Measurements from ENCODE around the gene CA10. TPM values are rescaled to one million over a fixed set of nuclear protein-coding genes. Genes with fewer than 3 reads are reported as not detected.

CA10 gene
- total and polyA plus RNA-seq, 2 of the 4 experiments (the other 2 are of a cell fraction) = not detected

DNA sequence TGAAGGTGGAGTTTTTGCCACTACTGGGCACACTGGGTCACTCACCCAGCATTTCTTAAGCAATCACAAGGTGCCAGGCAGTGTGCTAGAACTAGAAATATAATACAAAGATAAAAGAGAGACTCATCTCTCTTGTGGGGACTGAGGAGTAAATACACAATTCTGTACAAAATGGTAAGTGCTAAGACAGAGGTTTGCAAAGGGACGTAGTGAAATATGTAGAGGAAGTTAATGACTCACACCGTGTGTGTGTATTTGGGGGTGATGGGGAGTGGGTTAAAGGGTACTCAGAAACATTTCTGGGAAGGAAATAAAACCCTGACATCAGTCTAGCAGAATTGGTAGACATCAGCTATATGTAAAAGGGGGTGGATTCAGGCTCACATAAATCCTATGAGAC is 389.3 kb downstream of the CA10 start:
- Histone ChIP-seq H4K8ac (ENCODE audit: low read depth in 2 of 2, low read length in 2 of 2) (no peak overlapping the region), H2BK20ac (ENCODE audit: low read depth, low read length) (no peak overlapping the region), H2AFZ (replicated peaks; ENCODE audit: low read length, poor library complexity) (no peak overlapping the region), H3K27me3 (ENCODE audit: control insufficient read depth, insufficient read depth, low read length) (no peaks in the 10 kb centered on the region), H4K91ac (ENCODE audit: insufficient read depth, low read depth, low read length) (no peak overlapping the region), H2BK5ac (ENCODE audit: low read depth, low read length, poor library complexity, severe bottlenecking) (no peak overlapping the region), H4K5ac (ENCODE audit: low read depth, low read length) (no peak overlapping the region), H2BK120ac (ENCODE audit: low read depth, low read length) (no peak overlapping the region), H3K56ac (ENCODE audit: extremely low read depth, insufficient read depth, low read length) (no peak overlapping the region), H3K27ac (ENCODE audit: insufficient read depth, low read length) (no peak overlapping the region), H3K14ac (replicated peaks; ENCODE audit: low read depth, low read length) (no peak overlapping the region), H3K9me1 (ENCODE audit: insufficient read depth, low read length) (no peaks in the 10 kb centered on the region), H4K20me1 (ENCODE audit: insufficient read depth, low read length) (no peaks in the 10 kb centered on the region), H3K9me3 (ENCODE audit: control insufficient read depth, insufficient read depth, low read length) (peaks cover 2% of the 10 kb centered on the region; the same call in 1 of the 2 replicates), H3K4me1 (ENCODE audit: control insufficient read depth, insufficient read depth, low read length) (no peaks in the 10 kb centered on the region), H2AK5ac (ENCODE audit: low read depth, low read length) (no peak overlapping the region), H3K79me1 (ENCODE audit: low read depth in 1 of 2, low read length in 2 of 2) (no peaks in the 10 kb centered on the region), H3K36me3 (ENCODE audit: control insufficient read depth, insufficient read depth, low read length) (no peaks in the 10 kb centered on the region), H2BK15ac (ENCODE audit: low read depth, low read length) (no peak overlapping the region), H2AK9ac (replicated peaks; ENCODE audit: low read depth, low read length, poor library complexity) (no peak overlapping the region), H3K4me2 (ENCODE audit: low read depth, low read length) (no peak overlapping the region), H3K18ac (ENCODE audit: low read depth, low read length) (no peak overlapping the region), H3K23ac (ENCODE audit: low read depth, low read length) (no peak overlapping the region), H3K9ac (ENCODE audit: low read depth, low read length) (no peak overlapping the region), H3K4me3 (ENCODE audit: insufficient read depth, low read depth, low read length) (no peak overlapping the region), H3K4ac (ENCODE audit: low read depth, low read length) (no peak overlapping the region)
- ATAC-seq (ENCODE audit: low read depth) (no peak), DNase-seq (no peak)
- ChIA-PET CTCF (no interaction called here), POLR2A (ENCODE audit: unreplicated experiment) (no interaction called here)
- intact Hi-C loops (cut with micrococcal nuclease) = no loop called here
- dilution Hi-C loops (cut with HindIII; ENCODE audit: low sequenced_read_pairs, unreplicated experiment) = no loop called here
- no TSS peak for BruUV-seq (replicated peaks)
- TF ChIP-seq MXI1 (IDR thresholded peaks at IDR 0.05; ENCODE audit: borderline replicate concordance, low read depth, low read length) = no peak
- TF ChIP-seq CHD1 (IDR thresholded peaks at IDR 0.05; ENCODE audit: low read depth, low read length) = no peak
- TF ChIP-seq, protein P1, sequence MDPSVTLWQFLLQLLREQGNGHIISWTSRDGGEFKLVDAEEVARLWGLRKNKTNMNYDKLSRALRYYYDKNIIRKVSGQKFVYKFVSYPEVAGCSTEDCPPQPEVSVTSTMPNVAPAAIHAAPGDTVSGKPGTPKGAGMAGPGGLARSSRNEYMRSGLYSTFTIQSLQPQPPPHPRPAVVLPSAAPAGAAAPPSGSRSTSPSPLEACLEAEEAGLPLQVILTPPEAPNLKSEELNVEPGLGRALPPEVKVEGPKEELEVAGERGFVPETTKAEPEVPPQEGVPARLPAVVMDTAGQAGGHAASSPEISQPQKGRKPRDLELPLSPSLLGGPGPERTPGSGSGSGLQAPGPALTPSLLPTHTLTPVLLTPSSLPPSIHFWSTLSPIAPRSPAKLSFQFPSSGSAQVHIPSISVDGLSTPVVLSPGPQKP (IDR thresholded peaks at IDR 0.05; ENCODE audit: borderline replicate concordance, low read depth, low read length) = no peak
- TF ChIP-seq MAZ (IDR thresholded peaks at IDR 0.05; ENCODE audit: borderline replicate concordance, low read depth, low read length) = no peak
- TF ChIP-seq NFE2L2 (IDR thresholded peaks at IDR 0.05; ENCODE audit: low read depth, low read length) = no peak
- TF ChIP-seq SMC3 (IDR thresholded peaks at IDR 0.05; ENCODE audit: low read depth, low read length) = no peak
- no peak for TF ChIP-seq POLR2A (IDR thresholded peaks at IDR 0.05; ENCODE audit: low read depth, low read length)
- no peak for TF ChIP-seq RFX5 (IDR thresholded peaks at IDR 0.05; ENCODE audit: low read depth, low read length)
- TF ChIP-seq, protein P2, sequence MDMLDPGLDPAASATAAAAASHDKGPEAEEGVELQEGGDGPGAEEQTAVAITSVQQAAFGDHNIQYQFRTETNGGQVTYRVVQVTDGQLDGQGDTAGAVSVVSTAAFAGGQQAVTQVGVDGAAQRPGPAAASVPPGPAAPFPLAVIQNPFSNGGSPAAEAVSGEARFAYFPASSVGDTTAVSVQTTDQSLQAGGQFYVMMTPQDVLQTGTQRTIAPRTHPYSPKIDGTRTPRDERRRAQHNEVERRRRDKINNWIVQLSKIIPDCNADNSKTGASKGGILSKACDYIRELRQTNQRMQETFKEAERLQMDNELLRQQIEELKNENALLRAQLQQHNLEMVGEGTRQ (IDR thresholded peaks at IDR 0.05; ENCODE audit: low read depth, low read length) = no peak
- TF ChIP-seq FOS (IDR thresholded peaks at IDR 0.05; ENCODE audit: low read depth, low read length) = no peak
- TF ChIP-seq CEBPB (IDR thresholded peaks at IDR 0.05; ENCODE audit: low read depth, low read length) = no peak
- TF ChIP-seq RAD21 (IDR thresholded peaks at IDR 0.05; ENCODE audit: low read length) = no peak
- no peak for TF ChIP-seq RCOR1 (IDR thresholded peaks at IDR 0.05; ENCODE audit: insufficient replicate concordance, low read length)
- WGBS, 2 experiments (ENCODE audit: extremely low coverage in 2 of 2, insufficient read length in 1 of 2) = 40% methylated on average over 1 of the region's 2 CpGs; no CpG with 5 or more reads in 1 of the 2 experiments
- in situ Hi-C loops (cut with MboI; ENCODE audit: low sequenced_read_pairs) = no loop called here
